Measurements from ENCODE around the gene LEMD2. TPM values are rescaled to one million over a fixed set of nuclear protein-coding genes. Genes with fewer than 3 reads are reported as not detected.

The LEMD2 gene
- total and polyA plus RNA-seq, 9 of the 15 experiments (the other 6 are each of a cell fraction or from before 2014, with no cell fraction given) = 0.32 to 46.3 (median 30.8) TPM

GRCh38 chr6:33830635-33831240 lies 41.8 kb upstream of the LEMD2 start (continued):
- no peak for TF ChIP-seq ZNF398 (CRISPR knock-in tag; IDR thresholded peaks at IDR 0.05)
- TF ChIP-seq STAT5A (IDR thresholded peaks at IDR 0.05; ENCODE audit: borderline replicate concordance, low read length) = no peak
- TF ChIP-seq ETV6 (IDR thresholded peaks at IDR 0.05; ENCODE audit: borderline replicate concordance in 1 of 2, low read depth in 2 of 2, low read length in 1 of 2) = no peak
- no peak for TF ChIP-seq ETV6 (CRISPR knock-in tag; IDR thresholded peaks at IDR 0.05; ENCODE audit: borderline replicate concordance)
- TF ChIP-seq ELF2 (CRISPR knock-in tag; IDR thresholded peaks at IDR 0.05) = no peak
- TF ChIP-seq JUN (IDR thresholded peaks at IDR 0.05; ENCODE audit: borderline replicate concordance, low read depth, low read length) = no peak
- no peak for TF ChIP-seq JUN (CRISPR knock-in tag; IDR thresholded peaks at IDR 0.05; ENCODE audit: borderline replicate concordance)
- TF ChIP-seq HES1 (IDR thresholded peaks at IDR 0.05; ENCODE audit: low read depth) = no peak

Measured in K562 (cell line).